HepG2 (cell line): ENCODE measurements around the gene UBR3. TPM values are rescaled to one million over a fixed set of nuclear protein-coding genes. Genes with fewer than 3 reads are reported as not detected.

Source experiments
- CTCF ChIP-seq: sonication (generic); formaldehyde crosslinking; IDR thresholded peaks from 2 replicates; pipeline ENCODE4 v1.5.0; 2020; ENCODE audit warnings: mild to moderate bottlenecking, missing genetic modification reagents, moderate library complexity
- MEF2D ChIP-seq: sonication (generic); formaldehyde crosslinking; IDR thresholded peaks from 2 replicates; pipeline ENCODE4 v1.5.1; 2020; ENCODE audit warnings: mild to moderate bottlenecking, missing genetic modification reagents
- RBFOX2 ChIP-seq: fragments of 200-400 bp; formaldehyde crosslinking; IDR thresholded peaks from 2 replicates; pipeline ENCODE4 v1.6.1; 2017; ENCODE audit warnings: low read depth, mild to moderate bottlenecking, low read length
- RXRB ChIP-seq: IDR thresholded peaks from 2 replicates; pipeline ENCODE4 v1.6.1; 2016; ENCODE audit warnings: borderline replicate concordance, missing genetic modification reagents, missing compliant biosample characterization
- SOX13 ChIP-seq, 3 experiments: fragments of 450-650 bp in 1 of 3; sonication (generic) in 1 of 3; formaldehyde crosslinking in 1 of 3; IDR thresholded peaks in 2 of 3; conservative IDR thresholded peaks in 1 of 3; 2 replicates each; pipeline versions ENCODE4 v1.5.0 to v1.6.1; 2016 to 2020; ENCODE audit warnings: antibody characterized with exemption in 1 of 3, mild to moderate bottlenecking in 1 of 3, missing compliant biosample characterization in 1 of 3, missing genetic modification reagents in 1 of 3, moderate library complexity in 1 of 3
- TCF12 ChIP-seq, 2 experiments: fragments of 450-650 bp in 1 of 2; sonication (generic) in 1 of 2; formaldehyde crosslinking in 1 of 2; IDR thresholded peaks; 2 replicates each; pipeline versions ENCODE4 v1.6.1 to v1.8.0; 2017 to 2022; ENCODE audit warnings: antibody characterized with exemption in 1 of 2, mild to moderate bottlenecking in 1 of 2, missing genetic modification reagents in 1 of 2, moderate library complexity in 1 of 2
- THAP11 ChIP-seq: IDR thresholded peaks from 2 replicates; pipeline ENCODE4 v1.6.1; 2016; ENCODE audit warnings: missing biosample characterization, missing genetic modification reagents
- ZBTB2 ChIP-seq: sonication (generic); formaldehyde crosslinking; IDR thresholded peaks from 2 replicates; pipeline ENCODE4 v1.8.0; 2022; ENCODE audit warnings: low read depth, missing genetic modification reagents
- ZFX ChIP-seq: sonication (generic); formaldehyde crosslinking; IDR thresholded peaks from 2 replicates; pipeline ENCODE4 v1.4.0; 2020; ENCODE audit warnings: mild to moderate bottlenecking, low read depth, missing genetic modification reagents, moderate library complexity
- ZIK1 ChIP-seq: sonication (generic); formaldehyde crosslinking; IDR thresholded peaks from 2 replicates; pipeline ENCODE4 v1.5.0; 2020; ENCODE audit warnings: mild to moderate bottlenecking, low read depth, missing genetic modification reagents, borderline replicate concordance
- ZMYM4 ChIP-seq: sonication (generic); formaldehyde crosslinking; IDR thresholded peaks from 2 replicates; pipeline ENCODE4 v1.8.1; 2023; ENCODE audit warnings: mild to moderate bottlenecking, missing genetic modification reagents
- ZNF138 ChIP-seq: sonication (generic); formaldehyde crosslinking; IDR thresholded peaks from 2 replicates; pipeline ENCODE4 v1.5.0; 2020; ENCODE audit warnings: mild to moderate bottlenecking, low read depth, missing genetic modification reagents
- ZNF160 ChIP-seq: sonication (generic); formaldehyde crosslinking; IDR thresholded peaks from 2 replicates; pipeline ENCODE4 v1.8.0; 2022; ENCODE audit warnings: mild to moderate bottlenecking, inconsistent platforms, missing genetic modification reagents
- ZNF274 ChIP-seq: sonication (generic); formaldehyde crosslinking; IDR thresholded peaks from 2 replicates; pipeline ENCODE4 v1.5.1; 2020; ENCODE audit warnings: mild to moderate bottlenecking, missing genetic modification reagents
- ZNF350 ChIP-seq: sonication (generic); formaldehyde crosslinking; IDR thresholded peaks from 2 replicates; pipeline ENCODE4 v1.4.0; 2020; ENCODE audit warnings: mild to moderate bottlenecking, low read depth, missing genetic modification reagents, borderline replicate concordance
- ZNF430 ChIP-seq: sonication (generic); formaldehyde crosslinking; IDR thresholded peaks from 2 replicates; pipeline ENCODE4 v1.9.0; 2021; ENCODE audit warnings: mild to moderate bottlenecking, missing genetic modification reagents
- polyA plus RNA-seq, 8 experiments: library from polyadenylated mRNA; depleted of rRNA in 3 of 8; stranded (reverse) in 7 of 8; unstranded in 1 of 8; fragments of >200 nt; fragmentation: Illumina TruSeq in 4 of 8; extraction: Trizol in 4 of 8; gene quantifications; 2 replicates each; pipeline versions ENCODE4 v1.2.1 to v1.2.3, GENCODE V29; 2011 to 2016; ENCODE audit warnings: low read depth in 4 of 8, missing spikeins in 1 of 8, mixed read lengths in 1 of 8; ENCODE audit not compliant: insufficient read depth in 1 of 8
- total RNA-seq, 5 experiments: library from RNA; depleted of rRNA; stranded (reverse); fragments of >200 nt; fragmentation: Illumina TruSeq; extraction: Trizol; gene quantifications; 2 replicates each; pipeline ENCODE4 v1.2.3, GENCODE V29; 2016; ENCODE audit warnings: low read depth in 1 of 5
- TF ChIP-seq, protein P1 (sequence below): sonication (generic); formaldehyde crosslinking; IDR thresholded peaks from 2 replicates; pipeline ENCODE4 v1.9.0; 2021; ENCODE audit warnings: missing genetic modification reagents, borderline replicate concordance
- TF ChIP-seq, protein P2 (sequence below): sonication (generic); formaldehyde crosslinking; IDR thresholded peaks from 2 replicates; pipeline ENCODE4 v1.9.0; 2022; ENCODE audit warnings: missing genetic modification reagents, mild to moderate bottlenecking, borderline replicate concordance

Gene UBR3
- total and polyA plus RNA-seq, 2 of the 13 experiments (the other 11 are each of a cell fraction or from before 2014, with no cell fraction given), result 15.1 to 28.0 TPM

DNA sequence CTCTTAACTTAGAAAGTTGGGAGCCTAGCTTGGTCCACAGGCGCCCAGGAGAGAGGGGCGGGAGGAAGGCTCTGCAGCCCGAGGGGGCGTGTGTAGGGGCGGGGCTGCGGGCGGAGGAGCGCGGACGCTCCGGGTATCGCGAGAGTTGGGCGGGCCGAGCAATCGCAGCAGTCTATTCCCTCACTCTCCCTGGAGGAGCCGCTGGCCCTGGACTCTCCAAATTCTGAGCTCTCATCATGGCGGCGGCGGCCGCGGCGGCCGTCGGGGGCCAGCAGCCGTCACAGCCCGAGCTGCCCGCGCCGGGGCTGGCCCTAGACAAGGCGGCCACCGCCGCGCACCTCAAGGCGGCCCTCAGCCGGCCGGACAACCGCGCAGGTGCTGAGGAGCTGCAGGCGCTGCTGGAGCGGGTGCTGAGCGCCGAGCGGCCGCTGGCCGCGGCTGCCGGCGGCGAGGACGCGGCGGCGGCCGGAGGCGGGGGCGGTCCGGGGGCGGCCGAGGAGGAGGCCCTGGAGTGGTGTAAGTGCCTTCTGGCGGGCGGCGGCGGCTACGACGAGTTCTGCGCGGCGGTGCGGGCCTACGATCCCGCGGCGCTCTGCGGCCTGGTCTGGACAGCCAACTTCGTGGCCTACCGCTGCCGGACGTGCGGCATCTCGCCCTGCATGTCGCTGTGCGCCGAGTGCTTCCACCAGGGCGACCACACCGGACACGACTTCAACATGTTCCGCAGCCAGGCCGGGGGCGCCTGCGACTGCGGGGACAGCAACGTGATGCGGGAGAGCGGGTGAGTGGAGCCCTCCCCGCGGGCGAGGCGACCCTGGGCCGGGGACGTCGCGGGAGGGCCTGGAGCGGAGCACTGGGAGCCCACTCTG lies at the start of gene UBR3 (continued):
- TF ChIP-seq, protein P1, sequence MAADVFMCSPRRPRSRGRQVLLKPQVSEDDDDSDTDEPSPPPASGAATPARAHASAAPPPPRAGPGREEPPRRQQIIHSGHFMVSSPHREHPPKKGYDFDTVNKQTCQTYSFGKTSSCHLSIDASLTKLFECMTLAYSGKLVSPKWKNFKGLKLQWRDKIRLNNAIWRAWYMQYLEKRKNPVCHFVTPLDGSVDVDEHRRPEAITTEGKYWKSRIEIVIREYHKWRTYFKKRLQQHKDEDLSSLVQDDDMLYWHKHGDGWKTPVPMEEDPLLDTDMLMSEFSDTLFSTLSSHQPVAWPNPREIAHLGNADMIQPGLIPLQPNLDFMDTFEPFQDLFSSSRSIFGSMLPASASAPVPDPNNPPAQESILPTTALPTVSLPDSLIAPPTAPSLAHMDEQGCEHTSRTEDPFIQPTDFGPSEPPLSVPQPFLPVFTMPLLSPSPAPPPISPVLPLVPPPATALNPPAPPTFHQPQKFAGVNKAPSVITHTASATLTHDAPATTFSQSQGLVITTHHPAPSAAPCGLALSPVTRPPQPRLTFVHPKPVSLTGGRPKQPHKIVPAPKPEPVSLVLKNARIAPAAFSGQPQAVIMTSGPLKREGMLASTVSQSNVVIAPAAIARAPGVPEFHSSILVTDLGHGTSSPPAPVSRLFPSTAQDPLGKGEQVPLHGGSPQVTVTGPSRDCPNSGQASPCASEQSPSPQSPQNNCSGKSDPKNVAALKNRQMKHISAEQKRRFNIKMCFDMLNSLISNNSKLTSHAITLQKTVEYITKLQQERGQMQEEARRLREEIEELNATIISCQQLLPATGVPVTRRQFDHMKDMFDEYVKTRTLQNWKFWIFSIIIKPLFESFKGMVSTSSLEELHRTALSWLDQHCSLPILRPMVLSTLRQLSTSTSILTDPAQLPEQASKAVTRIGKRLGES, result 0 out of 2 replicates have a peak, but pooled peaks have one; percentile 21
- 0 out of 2 replicates have a peak, but pooled peaks have one; percentile 61 for TF ChIP-seq ZBTB2 (CRISPR knock-in tag)
- peak; percentile 87 for TF ChIP-seq ZMYM4
- TF ChIP-seq ZNF274 (CRISPR knock-in tag), result peak; percentile 63; the same call in 1 of the 2 replicates
- TF ChIP-seq TCF12 (IDR thresholded peaks at IDR 0.05), result no peak
- TF ChIP-seq TCF12 (CRISPR knock-in tag; IDR thresholded peaks at IDR 0.05), result peak; percentile 47; the same call in 1 of the 2 replicates
- TF ChIP-seq ZIK1, result peak; percentile 75; the same call in 1 of the 2 replicates
- 0 out of 2 replicates have a peak, but pooled peaks have one; percentile 14 for TF ChIP-seq ZNF350 (CRISPR knock-in tag)
- TF ChIP-seq ZNF160 (CRISPR knock-in tag), result 0 out of 2 replicates have a peak, but pooled peaks have one; percentile 41
- TF ChIP-seq MEF2D (CRISPR knock-in tag), result no peak
- TF ChIP-seq THAP11 (CRISPR knock-in tag), result peak; percentile 69
- TF ChIP-seq RXRB (CRISPR knock-in tag), result peak; percentile 60
- peak; percentile 93 for TF ChIP-seq ZFX (CRISPR knock-in tag)
- 0 out of 2 replicates have a peak, but pooled peaks have one; percentile 4 for TF ChIP-seq CTCF (CRISPR knock-in tag)
- 0 out of 2 replicates have a peak, but pooled peaks have one; percentile 55 for TF ChIP-seq ZNF430 (CRISPR knock-in tag)
- TF ChIP-seq ZNF138 (CRISPR knock-in tag), result peak; percentile 55
- no peak for TF ChIP-seq SOX13 (IDR thresholded peaks at IDR 0.05)
- TF ChIP-seq SOX13 (CRISPR knock-in tag; conservative IDR thresholded peaks at IDR 0.05 in 1 of 2, IDR thresholded peaks at IDR 0.05 in 1 of 2), result 0 out of 4 replicates have a peak, but pooled peaks of 1 of the 2 experiments have one; percentile 10
- peak; percentile 92 for TF ChIP-seq RBFOX2
- TF ChIP-seq, protein P2, sequence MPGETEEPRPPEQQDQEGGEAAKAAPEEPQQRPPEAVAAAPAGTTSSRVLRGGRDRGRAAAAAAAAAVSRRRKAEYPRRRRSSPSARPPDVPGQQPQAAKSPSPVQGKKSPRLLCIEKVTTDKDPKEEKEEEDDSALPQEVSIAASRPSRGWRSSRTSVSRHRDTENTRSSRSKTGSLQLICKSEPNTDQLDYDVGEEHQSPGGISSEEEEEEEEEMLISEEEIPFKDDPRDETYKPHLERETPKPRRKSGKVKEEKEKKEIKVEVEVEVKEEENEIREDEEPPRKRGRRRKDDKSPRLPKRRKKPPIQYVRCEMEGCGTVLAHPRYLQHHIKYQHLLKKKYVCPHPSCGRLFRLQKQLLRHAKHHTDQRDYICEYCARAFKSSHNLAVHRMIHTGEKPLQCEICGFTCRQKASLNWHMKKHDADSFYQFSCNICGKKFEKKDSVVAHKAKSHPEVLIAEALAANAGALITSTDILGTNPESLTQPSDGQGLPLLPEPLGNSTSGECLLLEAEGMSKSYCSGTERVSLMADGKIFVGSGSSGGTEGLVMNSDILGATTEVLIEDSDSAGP (CRISPR knock-in tag), result 0 out of 2 replicates have a peak, but pooled peaks have one; percentile 30
